ENCODE data around the gene NFAT5.
"Not testable (repeated sequence)": the region's sequence is repeated elsewhere in the genome, so short reads cannot be mapped to it uniquely, and the experiment has no call there.

NFAT5 gene

GRCh38 chr16:69599731-69600130, 34.0 kb downstream of the NFAT5 start:
- DNase-seq = no peak

GRCh38 chr16:69600202-69600601, 34.4 kb downstream of the NFAT5 start:
- peak; percentile 50 for DNase-seq

- DNase-seq = no peak
Observed at GRCh38 chr16:69601250-69601649, 35.5 kb downstream of the NFAT5 start.

- no peak for DNase-seq
Observed at GRCh38 chr16:69606985-69607384, 41.2 kb downstream of the NFAT5 start.

DNA sequence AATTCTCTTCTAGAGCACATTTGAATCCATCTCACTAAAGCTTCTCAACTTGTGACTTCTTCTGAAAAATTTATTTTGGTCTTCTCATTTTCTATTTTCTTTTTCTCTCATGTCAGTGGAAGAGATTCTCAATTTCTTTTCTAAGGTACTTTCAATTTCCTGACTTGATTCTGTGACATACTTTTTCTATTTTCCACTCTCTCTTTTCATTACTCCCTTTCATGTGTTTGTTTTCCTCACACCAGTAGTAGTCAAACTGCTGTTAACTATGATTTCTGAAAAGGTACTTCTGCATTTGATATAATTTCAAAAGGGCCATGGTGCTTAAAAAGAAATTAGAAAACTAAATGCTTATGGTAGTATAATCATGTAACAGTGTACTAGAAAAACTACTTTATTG, 41.9 kb downstream of the NFAT5 start:
- DNase-seq = no peak

DNA sequence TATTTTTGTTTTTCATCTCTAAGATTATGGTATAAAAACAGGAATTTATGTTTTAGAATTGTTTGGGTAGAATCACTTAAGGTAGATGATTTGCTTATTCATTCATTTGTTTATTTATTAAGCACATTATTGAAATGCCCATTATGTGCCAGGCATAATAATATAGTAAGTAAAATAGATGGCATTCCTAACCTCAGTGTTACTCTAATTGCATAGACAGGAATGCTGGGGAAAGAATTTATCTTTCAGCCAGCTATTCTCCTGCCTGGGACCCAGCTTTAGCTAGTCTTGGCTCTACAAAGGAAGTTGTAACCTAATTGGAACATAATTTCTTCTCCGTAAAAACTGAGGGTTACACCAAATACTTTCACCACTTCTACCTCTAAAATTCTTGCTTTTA, 44.6 kb downstream of the NFAT5 start:
- no peak for DNase-seq

- no peak for DNase-seq
Observed at GRCh38 chr16:69611103-69611640, 45.4 kb downstream of the NFAT5 start.

- DNase-seq = peak; percentile 52
Observed at GRCh38 chr16:69613378-69614154, 47.8 kb downstream of the NFAT5 start.

GRCh38 chr16:69615528-69615927, 49.8 kb downstream of the NFAT5 start:
- DNase-seq = no peak

DNA sequence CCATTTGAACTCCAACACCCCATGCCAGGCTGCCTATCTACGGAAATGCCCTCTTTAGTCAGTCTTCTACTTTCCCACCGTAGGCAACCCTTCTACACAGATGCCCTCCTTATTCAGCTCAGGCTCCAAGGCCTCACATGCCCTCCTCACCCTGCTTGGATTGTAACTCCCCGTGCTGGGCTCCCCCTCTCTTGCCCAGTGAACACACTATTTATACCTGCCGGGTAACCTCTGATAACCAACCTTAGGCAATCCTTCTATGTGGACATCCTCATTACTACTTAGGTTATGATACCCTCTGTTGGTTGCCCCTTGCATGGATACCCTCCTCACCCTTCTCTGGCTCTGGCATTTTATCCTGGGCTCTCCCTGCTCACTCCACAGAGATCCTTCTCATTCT, 50.3 kb downstream of the NFAT5 start:
- DNase-seq = no peak

GRCh38 chr16:69618307-69618706, 52.5 kb downstream of the NFAT5 start:
- DNase-seq = no peak

DNA sequence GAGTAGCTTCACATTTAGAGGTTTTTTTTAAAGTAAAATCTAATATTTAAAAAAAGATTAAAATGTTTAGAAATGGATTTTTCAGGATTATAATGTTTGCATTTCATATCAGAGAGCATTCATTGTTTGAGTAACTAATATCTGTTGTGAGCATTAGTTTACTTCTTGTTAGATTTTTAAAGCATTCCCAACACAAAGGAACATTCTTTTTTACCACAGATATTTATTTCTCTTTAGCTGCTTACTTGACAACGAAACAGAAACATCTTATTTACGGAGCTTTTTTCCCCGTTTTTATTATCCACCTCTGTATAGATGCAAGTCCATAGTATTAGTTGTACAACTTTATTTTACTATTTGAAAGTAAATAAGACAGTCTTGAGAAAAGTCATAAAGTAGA, 53.0 kb downstream of the NFAT5 start:
- no peak for DNase-seq

DNA sequence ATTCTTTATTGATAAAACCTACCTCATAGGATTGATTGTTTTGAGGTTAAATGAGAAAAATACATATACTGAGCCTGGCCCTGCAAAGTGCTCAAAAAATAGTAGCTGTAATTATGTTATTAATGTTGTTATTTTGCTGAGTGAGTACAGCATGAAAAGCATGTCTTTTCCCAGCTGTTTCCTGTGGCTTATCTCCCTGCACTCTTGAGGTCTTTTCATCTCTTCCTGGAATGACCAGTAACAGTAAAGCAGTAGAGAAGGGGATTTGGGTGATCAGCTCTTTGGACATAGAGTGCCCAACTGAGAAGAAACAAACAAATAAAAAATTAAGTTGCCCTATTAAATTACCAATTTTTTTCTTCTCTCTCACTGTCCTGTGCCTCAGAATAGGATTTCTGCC, 53.7 kb downstream of the NFAT5 start:
- peak; percentile 64 for DNase-seq

DNA sequence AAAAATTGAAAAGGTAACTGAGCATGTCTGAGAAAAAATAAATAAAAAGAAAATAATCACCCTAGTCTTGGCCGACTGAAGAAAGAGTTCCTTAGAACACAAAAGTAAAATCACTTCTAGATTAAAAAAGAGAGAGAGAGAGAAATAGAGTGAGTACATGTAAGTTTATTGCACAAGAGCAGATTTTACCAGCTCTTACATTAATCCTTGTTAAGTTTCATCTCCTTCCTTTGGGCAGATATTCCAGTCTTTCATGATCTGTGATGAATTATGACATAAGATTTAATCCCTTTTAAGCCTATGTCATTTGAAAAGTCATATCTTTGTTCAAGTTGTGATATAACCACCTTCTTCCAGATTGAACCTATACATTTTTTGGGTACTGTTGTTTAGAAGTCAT, 54.8 kb downstream of the NFAT5 start:
- peak; percentile 10 for DNase-seq

GRCh38 chr16:69621225-69621624, 55.5 kb downstream of the NFAT5 start:
- DNase-seq = no peak

DNA sequence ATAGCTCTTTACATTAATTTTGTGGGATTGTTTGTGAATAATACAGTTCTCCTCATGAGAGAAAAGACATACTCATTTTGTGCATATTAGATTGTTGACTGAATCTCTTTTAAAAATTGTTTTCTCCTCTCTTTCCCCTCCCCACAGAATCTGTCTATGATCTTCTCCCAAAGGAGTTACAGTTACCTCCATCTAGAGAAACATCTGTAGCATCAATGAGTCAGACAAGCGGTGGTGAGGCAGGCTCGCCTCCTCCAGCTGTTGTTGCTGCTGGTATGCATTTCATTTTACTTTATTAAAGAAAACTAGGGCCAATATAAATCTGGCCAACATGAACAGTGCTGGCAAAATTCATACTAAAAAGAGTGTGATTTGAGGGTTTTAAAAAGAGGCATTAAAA, 60.5 kb downstream of the NFAT5 start:
- DNase-seq = peak; percentile 33

DNA sequence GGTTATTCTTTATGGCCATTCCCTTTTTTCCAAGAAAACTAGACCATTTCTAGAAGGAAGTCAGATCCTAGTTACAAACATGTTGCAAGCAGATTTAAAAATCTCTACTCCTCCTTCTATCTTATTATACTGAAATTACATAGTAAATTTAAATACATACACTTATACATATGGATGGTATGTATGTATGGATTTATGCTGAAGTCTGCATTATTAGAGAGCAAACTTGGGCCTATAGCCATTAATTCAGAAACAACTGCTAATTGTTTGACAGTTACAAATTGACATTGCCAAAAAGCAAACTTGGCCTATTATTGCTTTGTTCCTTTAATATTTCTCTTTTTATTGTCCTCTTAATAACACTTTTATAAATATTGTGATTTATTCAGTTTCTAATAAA, 67.1 kb downstream of the NFAT5 start:
- no peak for DNase-seq

DNA sequence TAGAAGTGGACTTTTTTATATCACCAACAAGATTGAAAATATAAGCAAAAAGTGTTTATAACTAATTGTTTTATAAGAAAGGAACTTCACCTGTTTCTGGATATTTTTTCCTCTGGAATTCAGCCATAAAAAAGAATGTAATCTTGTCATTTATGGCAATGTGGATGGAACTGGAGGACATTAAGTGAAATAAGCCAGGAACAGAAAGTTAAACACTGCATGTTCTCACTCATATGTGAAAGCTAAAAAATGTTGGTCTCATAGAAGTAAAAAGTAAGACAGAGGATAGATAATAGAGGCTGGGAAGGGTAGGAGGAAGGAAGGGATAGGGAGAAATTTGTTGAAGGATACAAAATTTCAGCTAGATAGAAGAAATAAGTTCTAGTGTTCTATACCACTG, 67.6 kb downstream of the NFAT5 start:
- DNase-seq = no peak

GRCh38 chr16:69636563-69637146, 70.9 kb downstream of the NFAT5 start:
- not testable (repeated sequence) for DNase-seq

DNA sequence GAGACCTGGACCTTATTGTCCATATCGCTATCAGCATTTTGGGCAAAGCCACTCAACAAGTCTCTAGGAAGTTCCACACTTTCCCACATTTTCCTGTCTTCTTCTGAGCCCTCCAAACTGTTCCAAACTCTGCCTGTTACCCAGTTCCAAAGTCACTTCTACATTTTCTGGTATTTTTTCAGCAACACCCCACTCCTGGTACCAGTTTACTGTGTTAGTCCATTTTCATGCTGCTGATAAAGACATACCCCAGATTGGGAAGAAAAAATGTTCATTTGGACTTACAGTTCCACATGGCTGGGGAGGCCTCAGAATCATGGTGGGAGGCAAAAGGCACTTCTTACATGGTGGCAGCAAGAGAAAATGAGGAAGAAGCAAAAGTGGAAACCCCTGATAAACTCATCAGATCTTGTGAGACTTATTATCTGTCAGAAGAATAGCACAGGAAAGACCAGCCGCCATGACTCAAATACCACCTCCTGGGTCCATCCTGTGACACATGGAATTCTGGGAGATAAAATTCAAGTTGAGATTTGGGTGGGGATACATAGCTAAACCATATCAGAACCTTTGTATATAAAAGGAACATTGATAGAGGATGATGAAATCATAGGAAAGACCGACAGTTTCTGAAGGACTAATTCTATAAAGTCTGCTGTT, 71.6 kb downstream of the NFAT5 start:
- DNase-seq = not testable (repeated sequence)

- not testable (repeated sequence) for DNase-seq
Observed at GRCh38 chr16:69643997-69644396, 78.2 kb downstream of the NFAT5 start.

DNA sequence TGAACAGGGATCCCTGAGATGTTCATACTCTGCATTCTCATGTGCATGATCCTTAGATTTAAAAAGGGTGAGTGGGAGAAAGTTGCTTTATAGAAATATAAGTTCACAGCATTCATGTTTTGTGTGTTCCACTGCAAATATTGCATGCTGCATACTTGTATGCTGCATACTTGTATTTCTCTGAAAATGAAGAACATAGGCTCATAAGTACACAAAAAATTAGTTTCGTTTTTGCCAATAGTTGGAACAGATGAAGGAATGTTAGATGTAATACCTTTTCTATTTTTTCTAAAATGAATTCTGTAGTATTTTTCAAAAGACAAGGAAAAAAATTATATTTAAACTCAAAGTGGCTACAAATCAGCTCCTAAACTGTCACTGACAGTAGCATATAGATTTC, 79.0 kb downstream of the NFAT5 start:
- DNase-seq = no peak

DNA sequence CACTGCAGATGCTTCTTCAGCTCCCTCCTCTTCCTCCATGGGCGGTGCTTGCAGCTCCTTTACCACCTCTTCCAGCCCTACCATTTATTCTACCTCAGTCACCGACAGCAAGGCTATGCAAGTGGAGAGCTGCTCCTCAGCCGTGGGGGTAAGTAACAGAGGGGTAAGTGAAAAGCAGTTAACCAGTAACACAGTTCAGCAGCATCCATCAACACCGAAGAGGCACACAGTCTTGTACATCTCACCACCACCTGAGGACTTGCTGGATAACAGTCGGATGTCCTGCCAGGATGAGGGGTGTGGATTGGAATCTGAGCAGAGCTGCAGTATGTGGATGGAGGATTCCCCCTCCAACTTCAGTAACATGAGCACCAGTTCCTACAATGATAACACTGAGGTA, 81.3 kb downstream of the NFAT5 start:
- DNase-seq = no peak

DNA sequence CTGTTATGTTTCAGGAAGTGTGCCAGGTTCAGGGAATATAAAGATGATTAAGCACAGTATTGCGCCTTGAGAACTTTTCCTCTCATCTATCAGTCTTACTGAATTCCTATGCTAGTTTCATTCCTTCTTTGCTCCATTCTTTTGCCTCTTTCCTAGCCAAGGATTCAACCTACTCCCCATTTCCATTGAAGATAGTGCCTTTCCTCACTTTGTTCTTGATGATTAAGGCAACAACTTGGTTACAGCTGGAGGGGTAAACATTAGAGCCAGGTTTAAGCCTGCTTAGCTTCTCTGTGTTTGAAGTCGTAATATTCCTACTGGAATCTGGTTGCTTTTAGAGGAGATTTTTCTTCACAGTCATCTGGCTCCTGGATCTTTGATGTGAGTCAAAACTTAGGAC, 85.5 kb downstream of the NFAT5 start:
- no peak for DNase-seq
